ENCODE results near the gene MEX3A. TPM values are rescaled to one million over a fixed set of nuclear protein-coding genes. Genes with fewer than 3 reads are reported as not detected.

MEX3A gene
- total RNA-seq, 1 donor from 2014 or later: 1.3 TPM

DNA sequence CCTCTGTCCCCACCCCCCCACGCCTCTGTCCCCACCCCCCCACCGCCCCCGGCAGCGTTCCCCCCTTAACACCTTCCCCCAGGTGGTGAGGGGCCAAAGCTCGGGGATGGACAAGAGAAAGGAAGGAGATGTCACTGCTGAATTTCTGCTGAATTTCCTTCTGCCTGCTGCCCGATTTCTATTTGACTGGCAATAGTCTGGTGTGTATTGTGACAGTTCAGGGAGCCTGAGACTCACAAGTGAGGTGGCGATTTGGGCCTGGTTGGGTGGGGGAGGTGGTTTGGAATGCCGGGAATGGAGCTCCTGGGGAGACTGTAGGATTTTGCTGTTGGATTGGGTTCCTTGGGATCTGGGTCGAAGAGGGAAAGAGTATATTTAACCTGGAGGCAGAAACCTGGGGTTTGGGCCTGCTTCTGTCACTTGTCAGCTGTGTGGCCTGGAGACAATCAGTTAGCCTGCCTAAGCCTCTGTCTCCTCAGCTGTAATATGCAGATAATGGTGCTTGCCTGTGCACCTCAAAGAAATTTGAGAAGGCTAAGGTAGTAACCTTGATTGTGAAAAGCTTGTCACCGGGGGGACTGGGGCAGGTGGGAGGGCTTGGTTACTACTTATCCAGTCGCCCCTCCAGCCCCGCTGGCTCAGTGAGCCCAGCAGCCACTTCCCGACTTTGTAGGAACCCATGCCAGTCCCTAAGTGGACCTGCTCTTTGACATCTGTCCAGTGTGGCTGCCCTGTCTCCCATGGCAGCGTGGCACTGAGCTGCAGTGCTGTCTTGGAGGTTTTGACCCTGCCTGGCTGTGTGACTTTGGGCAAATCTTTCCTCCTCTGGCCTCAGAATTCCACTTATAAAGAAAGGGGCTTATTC is 24.6 kb upstream of the MEX3A start:
- TF ChIP-seq, protein P1, sequence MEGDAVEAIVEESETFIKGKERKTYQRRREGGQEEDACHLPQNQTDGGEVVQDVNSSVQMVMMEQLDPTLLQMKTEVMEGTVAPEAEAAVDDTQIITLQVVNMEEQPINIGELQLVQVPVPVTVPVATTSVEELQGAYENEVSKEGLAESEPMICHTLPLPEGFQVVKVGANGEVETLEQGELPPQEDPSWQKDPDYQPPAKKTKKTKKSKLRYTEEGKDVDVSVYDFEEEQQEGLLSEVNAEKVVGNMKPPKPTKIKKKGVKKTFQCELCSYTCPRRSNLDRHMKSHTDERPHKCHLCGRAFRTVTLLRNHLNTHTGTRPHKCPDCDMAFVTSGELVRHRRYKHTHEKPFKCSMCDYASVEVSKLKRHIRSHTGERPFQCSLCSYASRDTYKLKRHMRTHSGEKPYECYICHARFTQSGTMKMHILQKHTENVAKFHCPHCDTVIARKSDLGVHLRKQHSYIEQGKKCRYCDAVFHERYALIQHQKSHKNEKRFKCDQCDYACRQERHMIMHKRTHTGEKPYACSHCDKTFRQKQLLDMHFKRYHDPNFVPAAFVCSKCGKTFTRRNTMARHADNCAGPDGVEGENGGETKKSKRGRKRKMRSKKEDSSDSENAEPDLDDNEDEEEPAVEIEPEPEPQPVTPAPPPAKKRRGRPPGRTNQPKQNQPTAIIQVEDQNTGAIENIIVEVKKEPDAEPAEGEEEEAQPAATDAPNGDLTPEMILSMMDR (IDR thresholded peaks at IDR 0.05): no peak
- Histone ChIP-seq H3K9me3 (no peaks in the 10 kb centered on the region), H3K36me3 (no peaks in the 10 kb centered on the region), H3K4me3 (peak overlapping the region; percentile 39 to 57), H3K27ac (peak overlapping the region; percentile 95 to 96), H3K27me3 (no peaks in the 10 kb centered on the region), H3K4me1 (peaks cover 38 to 53% of the 10 kb centered on the region in 2 donors)
- intact Hi-C loops (cut with DNase I): loop anchor here (1.0 kb wide), 1 partner anchor 7 kb away; the partner anchor contains the start of gene LMNA
- peak in 1 of 2 donors; percentile 80 for DNase-seq (ENCODE audit: low spot score in 2 of 2)

DNA sequence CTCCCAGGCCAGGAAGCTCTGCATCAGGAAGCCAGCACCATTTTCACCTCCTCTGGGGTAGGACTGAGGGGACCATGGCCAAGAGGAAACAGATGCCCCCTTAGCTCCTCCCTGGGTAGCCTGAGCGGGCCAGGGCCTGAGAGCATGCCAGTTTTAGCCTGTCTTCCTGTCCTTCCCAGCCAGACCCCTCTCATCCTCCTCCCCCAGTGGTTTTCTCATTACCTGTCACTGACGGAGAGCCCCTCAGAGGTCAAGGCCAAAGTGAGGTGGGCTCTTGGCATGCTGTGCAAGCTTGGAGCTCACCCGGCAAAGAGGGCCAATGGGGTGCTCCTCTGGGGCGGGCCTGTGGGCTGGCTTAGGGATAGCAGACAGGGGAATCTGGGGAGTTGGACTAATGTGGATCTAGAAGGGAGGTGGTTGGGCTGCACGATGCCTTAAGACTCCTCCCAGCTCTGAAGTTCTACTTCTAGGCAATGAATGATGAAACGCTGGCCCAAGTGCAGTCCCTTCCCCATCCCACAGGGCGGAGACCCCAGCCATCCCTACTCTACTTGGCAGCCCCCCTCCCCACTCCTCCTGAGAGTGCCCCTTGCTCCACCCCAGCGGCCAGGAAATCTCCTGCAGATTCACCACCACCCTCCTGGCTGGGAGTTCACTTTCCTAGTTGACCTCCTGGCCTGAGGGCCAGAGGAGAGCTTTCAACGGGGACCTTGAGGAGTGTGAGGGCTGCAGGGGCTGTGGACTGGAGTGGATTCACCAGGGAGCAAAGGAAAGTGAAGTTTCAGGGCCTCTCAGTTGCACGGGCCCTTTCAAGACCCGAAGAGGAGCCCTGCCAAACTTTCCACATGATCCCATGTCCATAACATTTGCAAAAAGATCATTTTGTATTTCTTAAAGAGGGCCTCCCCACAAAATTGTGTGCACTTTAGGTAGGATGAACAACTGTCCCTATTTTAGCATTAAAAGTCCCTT is 22.9 kb upstream of the MEX3A start:
- Histone ChIP-seq H3K9me3 (no peaks in the 10 kb centered on the region), H3K4me3 (peak overlapping the region in 1 of 2 donors; percentile 57), H3K27me3 (no peaks in the 10 kb centered on the region), H3K27ac (peak overlapping the region; percentile 95 to 96), H3K4me1 (peaks cover 39 to 59% of the 10 kb centered on the region in 2 donors), H3K36me3 (no peaks in the 10 kb centered on the region)
- DNase-seq (ENCODE audit: low spot score in 2 of 2): peak in 1 of 2 donors; percentile 76
- TF ChIP-seq, protein P1 (IDR thresholded peaks at IDR 0.05): no peak
- intact Hi-C loops (cut with DNase I): loop anchor here (1.0 kb wide), 1 partner anchor 18 kb away; no protein-coding TSS in a partner anchor

DNA sequence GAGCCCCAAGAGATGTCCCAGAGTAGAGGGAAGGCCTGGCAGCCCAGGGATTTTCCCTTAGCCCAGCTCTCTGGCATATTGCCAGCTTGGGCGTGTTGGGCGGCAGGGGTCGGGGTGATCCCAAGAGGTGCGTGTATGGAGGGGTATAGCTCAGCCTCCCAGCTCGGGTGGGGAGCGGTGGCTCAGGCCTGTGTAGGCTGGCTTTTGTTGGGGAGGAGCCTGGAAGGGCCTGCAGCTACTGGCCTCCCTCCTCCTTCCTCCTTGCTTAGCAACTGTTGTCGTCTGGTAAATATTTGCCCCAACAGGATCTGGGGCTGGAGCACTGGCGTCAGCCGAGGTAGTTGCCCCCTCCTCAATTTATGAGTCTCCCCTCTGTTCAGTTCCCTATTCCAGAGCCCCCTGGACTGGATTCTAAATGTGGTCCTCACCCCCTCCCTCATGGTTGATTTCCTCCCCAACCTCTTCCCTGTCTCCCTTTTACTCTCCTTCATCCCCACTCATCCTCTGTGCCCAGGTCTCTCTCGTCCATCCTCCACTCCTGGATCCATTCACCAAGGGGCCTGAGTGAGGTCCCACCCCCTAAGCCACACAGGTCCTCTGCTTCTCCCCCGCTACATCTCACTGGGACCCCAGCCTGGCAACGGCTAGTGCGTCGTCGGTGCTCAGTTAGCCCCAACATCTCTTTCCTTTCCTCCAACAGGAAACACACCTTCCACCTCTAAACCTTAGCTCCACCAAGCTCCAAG is 22.0 kb upstream of the MEX3A start:
- Histone ChIP-seq H3K4me3 (peak overlapping the region in 1 of 2 donors; percentile 57), H3K4me1 (peaks cover 39 to 59% of the 10 kb centered on the region in 2 donors), H3K27ac (peak overlapping the region; percentile 95 to 96), H3K36me3 (no peaks in the 10 kb centered on the region), H3K27me3 (no peaks in the 10 kb centered on the region), H3K9me3 (no peaks in the 10 kb centered on the region)
- TF ChIP-seq, protein P1 (IDR thresholded peaks at IDR 0.05): no peak
- peak in 1 of 2 donors; percentile 93 for DNase-seq (ENCODE audit: low spot score in 2 of 2)
- intact Hi-C loops (cut with DNase I): loop anchor here (1.0 kb wide), 1 partner anchor 19 kb away; no protein-coding TSS in a partner anchor

DNA sequence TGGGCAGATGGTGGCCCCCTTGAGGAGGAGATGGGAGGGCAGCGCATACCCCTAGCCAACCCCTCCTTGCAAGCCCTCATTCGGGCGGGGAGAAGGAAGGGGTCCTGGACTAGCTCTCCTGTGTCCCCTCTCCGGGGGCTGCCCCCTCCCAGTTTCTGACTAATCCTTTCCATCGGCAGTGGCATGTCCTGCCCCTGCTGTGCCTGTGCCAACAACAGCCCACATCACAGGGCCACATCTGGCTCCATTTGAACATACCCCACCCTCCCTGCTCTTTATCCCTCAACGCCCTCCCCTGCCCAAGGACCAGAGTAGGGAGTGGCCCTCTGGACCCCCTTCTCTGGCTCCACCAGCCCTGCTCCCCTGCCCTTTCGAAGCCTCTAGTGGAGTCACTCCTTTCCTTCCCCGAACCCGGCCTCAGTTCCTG is 21.3 kb upstream of the MEX3A start:
- H3K4me1 ChIP-seq: peaks cover 39 to 59% of the 10 kb centered on the region in 2 donors
- H3K9me3 ChIP-seq: no peaks in the 10 kb centered on the region
- TF ChIP-seq, protein P1 (IDR thresholded peaks at IDR 0.05): no peak
- H3K27me3 ChIP-seq: no peaks in the 10 kb centered on the region
- H3K27ac ChIP-seq: peak overlapping the region; percentile 95 to 96
- peak in 1 of 2 donors; percentile 82 for DNase-seq (ENCODE audit: low spot score in 2 of 2)
- H3K36me3 ChIP-seq: no peaks in the 10 kb centered on the region
- H3K4me3 ChIP-seq: peak overlapping the region in 1 of 2 donors; percentile 38
- intact Hi-C loops (cut with DNase I): no loop called here

Data from ascending aorta (tissue), 2 donors.